GM19452 (cell line): ENCODE data around the gene STYXL1.

ENCODE experiments used
- ATAC-seq: cut with Tn5 transposase; IDR thresholded peaks from one replicate; pipeline ENCODE4 v1.9.1; 2021; ENCODE audit not compliant: unreplicated experiment

Gene STYXL1

DNA sequence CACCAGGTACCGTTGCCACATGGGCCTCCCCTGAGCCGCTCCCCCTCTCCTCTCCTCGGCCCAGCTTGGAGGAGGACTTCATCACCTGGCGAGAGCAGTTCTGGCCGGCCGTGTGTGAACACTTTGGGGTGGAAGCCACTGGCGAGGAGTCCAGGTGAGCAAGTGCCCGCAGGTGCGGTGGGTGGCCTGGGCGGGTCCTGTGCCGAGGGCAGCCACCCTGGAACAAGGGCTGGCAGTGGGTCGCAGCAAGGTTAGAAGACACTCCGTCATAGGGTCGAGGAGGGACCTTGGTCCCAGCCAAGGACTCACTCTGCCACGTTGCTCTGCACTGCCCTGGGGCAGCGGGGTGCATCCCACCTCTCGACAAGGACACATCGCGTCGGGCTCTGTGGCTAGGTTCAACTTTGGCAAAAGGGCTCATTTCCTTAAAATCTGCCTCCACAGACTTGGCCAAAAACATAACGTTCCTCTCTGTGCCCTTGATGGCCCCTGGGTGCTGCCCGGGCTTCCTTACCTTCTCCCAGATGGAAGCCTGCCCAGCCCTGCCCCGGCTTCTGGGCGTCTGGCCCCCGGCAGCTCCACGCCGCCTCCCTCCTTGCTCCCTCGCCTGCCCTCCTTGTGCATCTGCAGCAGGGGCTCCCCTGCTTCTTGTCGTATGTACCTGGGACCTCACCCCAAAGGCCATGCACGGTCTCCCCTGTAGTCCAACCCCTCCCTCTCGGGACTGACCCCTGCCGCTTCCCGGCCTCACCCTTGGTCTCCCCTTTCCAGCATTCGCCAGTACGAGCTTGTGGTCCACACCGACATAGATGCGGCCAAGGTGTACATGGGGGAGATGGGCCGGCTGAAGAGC is 66.1 kb downstream of the STYXL1 start:
- no peak for ATAC-seq

DNA sequence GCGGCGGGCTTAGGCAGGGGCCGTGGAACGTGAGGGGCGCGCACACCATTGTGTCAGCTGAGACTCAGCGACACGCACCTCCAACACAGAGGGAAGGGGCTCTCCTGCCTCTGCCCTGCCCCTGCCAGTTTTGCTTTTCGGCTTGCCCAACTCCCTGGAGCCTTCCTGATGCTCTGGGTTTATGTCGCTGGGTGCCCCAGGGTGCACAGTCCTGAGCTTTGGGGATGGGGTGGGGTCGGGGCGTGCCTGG is 66.7 kb downstream of the STYXL1 start:
- ATAC-seq, result no peak

DNA sequence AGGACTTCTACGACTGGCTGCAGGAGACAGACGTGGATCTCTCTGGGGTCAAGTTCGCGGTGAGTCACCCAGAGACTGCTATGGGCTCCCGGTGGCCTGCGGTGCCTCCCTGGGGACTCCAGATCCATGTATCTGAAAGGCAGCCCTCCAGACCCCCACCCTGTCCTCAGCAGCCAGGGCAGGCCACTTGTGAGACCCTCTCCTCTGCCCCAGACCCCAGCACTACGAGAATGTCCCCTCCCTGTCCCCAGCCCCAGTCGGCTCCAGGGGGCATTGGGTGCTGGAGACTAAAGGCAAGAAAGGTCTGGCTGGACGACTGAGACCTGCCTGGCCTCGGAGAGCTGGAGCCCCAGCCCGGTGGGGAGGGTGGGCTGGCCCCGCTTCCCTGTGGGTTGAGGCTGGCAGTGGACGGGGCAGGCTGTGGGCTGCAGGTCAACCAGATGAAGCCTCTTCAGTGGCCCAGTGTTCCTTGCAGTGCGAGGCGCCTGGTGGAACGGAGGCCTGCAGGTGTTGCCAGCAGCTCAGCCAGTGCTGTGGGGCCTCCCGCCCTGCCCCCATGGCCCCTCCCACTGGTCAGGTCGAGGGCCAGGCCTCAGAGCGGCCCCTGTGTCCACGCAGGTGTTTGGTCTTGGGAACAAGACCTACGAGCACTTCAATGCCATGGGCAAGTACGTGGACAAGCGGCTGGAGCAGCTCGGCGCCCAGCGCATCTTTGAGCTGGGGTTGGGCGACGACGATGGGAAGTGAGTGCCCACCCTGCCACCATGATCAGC is 67.2 kb downstream of the STYXL1 start:
- ATAC-seq, result no peak

DNA sequence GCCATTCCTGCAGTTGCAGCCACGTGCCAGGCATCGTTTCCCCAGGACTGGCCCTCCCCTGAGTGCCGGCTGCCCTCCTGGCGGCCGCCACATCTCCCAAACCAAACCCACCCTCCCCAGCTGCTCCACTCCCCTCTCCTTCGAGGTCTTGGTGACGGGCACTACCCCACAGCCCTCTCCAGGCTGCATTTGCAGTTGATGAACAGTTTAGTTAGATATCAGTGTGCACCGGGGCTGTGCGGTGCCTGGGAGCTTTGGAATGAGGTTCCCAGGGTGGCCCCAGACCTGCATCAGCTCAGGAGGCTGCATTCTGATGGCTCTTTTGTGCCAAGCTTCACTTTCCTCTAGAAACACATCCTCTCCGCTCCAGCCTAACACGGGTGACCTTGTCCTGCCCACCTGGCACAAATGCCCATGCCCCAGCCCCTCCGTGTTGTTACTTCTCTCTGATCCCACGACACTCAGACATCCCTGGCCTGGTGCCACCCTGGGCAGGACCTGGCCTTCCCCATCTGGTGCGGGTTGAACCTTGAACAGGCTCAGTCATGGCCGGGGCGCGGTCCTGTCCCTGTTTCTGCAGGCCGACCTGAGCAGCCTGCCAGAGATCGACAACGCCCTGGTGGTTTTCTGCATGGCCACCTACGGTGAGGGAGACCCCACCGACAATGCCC is 67.9 kb downstream of the STYXL1 start:
- no peak for ATAC-seq

DNA sequence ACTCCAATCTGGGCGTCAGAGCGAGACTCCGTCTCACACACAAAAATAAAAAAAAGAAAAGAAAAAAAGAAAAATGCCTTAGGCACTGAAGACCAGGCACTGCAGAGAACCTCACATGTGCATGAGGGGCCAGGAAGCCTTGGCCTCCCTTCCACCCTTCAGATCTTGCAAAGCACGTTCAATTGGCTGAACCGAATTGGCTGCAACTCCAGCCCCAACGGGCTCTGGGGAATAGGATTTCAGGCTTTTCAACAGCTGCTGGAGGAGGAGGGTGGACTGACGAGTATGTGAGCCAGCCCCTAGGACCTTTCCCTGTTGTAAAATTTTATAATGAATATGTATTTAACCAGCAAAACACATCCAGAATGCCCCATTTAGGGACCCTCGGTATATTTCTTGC is 70.1 kb downstream of the STYXL1 start:
- ATAC-seq, result no peak

DNA sequence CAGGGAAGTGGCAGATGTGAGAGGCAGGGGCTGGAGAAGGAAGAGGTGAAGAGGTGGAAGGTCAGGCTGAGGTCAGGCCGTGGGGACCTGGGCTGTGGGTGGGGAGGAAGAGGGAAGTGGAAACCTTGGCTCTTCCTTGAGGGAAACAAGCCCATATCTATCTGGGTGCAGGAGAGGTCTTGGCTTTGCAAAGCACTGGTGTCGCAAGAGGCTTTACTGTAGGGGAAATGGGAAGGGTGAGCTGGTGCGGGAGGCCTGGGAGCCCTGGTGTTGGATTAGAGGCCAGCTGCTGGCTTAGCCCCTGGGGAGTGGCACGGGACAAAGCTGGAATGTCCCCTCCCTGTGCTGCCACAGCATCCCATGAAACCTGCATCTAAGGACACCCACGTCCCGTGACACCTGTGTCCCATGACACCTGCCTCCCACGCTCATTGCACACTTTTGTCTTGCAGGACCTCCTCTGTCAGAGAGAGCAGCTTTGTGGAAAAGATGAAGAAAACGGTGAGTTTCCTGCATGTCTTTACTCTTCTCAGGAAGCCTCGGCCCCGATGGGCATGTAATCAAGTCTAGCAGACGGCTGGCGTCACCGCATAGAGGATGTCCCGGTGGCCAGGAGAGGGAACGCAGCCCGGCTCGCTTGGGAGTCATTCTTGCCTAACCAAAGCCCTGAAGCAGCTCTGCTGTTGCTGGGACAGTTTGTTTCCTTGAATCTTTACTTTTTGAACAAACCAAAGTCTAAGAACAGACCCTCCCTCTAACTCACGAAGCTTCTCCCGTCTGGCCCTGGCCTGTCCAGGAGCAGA is 75.6 kb downstream of the STYXL1 start:
- ATAC-seq, result no peak

DNA sequence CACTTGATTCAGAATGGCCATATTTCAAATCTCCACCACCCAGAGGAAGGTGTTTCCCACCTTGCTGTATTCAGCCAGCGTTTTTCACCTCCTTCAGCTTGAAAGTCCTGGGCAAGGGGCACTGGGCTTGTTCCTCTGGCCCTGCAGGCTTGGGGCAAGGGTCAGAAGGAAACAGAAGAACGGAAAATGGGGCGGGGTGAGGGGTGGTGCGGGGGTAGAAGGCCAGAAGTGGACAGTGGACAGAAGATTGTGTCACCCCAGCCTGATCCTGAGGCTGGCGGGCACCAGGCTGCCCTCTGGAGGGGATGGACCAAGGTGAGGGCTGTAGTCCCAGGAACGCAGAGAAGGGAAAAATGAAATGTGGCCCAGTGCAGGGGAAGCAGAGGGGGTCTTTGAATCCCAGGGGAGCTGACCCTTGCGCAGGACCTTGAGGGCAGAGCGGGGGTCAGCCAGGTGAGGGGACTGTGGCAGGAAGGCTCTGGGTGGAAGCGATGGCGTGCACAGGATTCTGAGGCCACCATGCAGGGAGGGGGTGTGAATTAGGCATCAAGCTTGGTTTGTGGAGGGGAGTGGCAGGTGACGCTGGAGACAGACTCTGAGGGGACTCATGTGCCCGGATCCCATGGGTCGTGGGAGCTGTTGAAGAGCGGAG is 76.4 kb downstream of the STYXL1 start:
- no peak for ATAC-seq

DNA sequence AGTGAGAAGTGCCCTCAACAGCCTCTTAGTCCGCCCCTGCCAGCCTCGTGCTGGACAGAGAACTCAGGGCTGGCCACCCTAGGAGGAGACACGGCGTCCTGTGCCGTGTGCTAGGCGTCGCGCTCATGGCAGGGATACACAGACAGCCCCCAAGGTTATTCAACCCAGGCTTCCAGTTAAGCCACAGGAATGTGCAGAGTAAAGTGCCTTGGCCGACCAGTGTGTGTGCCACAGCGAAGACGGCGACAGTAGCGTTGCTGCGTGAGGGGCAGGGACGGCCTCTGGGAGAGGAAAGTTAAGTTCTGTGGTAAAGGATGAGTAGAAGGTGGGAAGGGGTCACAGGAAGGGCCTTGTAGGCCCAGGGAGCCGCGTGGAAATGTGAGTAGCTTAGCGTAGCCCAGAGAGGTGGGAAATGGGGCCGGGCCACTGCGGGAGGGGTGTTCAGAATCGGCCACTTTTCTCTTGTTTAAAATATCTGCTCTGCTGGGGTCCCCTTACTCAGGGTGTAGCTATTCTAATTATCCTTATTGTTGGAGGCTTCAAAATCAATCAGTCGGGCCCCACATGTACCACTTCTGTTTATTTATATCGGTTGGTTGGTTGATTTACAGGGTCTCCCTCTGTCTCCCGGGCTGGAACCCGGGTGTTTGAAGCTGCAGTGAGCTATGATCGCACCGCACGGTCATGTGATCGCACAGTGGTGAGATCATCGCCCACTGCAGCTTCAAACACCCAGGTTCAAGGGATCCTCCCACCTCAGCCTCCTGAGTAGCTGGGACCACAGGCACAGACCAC is 77.9 kb downstream of the STYXL1 start:
- no peak for ATAC-seq

DNA sequence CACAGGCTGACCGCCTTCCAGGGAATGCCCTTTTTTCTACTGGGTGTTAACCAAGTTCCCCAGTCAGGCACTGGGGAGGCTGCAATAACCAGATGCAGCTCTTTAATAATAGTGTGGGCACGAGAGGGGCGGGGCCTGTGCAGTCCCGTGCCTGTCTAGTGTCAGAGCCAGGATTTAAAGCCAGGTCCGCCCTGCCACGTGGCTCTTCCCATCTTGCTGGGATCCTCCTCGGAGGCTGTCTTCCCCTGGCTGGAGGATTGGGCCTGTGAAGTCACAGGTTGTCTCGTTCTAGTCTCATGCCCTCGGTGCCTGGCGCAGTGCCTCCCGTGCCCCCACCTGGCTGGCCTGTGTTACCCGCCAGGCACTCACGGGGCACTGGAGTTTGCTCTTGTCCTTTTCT is 78.6 kb downstream of the STYXL1 start:
- ATAC-seq, result no peak

DNA sequence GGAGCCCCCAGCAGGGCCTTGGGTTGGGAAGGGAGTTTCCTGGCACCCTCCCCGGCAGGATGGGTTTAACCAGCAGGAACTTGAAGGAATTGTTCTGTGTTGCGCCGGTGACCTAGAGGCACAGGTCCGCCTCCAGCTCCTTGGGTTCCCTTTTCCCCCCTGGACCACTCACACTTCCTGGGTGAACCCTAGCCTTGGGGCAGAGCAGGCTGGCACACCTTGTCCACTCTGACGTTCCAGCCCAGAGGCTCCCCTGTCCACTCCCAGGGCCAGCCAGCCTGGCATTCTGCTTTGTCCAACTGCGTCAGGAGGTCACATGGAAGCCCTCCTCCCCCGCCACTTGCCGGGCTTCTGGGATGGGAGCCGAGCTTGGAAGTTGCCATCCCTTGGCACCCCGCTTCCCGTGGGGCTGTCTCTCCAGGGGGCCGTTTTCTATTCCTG is 79.2 kb downstream of the STYXL1 start:
- no peak for ATAC-seq

DNA sequence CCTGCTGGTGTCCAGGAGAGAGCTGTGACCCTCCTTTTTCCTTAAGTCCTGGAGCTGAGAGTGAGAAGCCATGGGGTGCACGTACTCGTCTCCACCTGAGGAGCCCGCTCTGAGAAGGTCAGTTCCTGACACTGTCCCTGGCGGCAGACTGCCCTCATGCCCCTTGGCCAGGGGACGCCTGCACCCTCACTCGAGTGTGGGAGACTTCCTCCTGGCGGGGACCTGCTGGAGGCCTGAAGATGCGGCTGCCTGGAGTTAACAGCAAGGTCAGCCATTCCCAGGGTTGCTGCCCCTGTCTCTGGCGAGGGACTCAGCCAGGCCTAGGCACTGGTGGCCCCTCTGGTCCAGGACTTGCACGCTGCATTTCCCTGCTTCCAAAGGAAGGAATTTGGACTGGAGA is 79.8 kb downstream of the STYXL1 start:
- ATAC-seq, result no peak

DNA sequence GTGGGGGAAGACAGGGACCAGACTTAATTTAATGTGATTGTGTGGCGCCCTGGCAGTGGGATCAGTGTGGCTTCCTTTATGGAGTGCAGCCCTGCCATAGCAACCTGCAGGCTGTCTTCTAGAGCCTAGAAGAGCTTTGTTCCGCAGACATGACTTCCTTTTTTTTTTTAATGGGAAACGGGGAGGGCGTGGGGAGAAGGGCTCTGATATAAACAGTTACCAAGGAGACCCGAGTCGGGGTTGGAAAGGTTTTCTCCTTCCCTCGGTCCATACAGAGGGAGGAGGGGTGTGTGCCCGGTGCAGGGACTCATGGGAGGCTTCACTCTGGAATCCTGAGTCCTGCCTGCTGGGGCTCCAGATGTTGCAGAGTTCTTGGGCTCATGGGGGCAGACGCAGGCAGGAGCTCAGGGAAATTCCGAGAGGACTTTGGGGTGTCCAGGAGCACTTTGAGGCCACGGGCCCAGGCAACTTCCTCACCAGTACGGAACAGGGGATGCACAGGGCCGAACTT is 80.3 kb downstream of the STYXL1 start:
- no peak for ATAC-seq

DNA sequence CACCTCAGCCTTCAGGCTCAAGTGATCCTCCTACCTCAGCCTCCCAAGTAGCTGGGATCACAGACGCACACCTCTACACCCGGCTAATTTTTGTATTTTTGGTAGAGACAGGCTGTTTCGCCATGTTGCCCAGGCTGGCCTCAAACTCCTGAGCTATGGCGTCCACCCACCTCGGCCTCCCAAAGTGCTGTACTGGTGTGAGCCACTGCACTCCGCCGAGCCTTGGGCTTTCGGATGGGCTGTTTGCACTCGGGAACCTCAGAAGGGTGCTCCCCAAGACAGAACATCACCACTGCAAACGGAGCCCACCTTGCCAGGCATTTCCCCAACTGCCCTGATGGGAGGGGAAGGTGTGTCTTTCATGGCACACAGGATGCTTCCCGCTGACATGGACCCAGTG is 80.7 kb downstream of the STYXL1 start:
- ATAC-seq, result no peak

DNA sequence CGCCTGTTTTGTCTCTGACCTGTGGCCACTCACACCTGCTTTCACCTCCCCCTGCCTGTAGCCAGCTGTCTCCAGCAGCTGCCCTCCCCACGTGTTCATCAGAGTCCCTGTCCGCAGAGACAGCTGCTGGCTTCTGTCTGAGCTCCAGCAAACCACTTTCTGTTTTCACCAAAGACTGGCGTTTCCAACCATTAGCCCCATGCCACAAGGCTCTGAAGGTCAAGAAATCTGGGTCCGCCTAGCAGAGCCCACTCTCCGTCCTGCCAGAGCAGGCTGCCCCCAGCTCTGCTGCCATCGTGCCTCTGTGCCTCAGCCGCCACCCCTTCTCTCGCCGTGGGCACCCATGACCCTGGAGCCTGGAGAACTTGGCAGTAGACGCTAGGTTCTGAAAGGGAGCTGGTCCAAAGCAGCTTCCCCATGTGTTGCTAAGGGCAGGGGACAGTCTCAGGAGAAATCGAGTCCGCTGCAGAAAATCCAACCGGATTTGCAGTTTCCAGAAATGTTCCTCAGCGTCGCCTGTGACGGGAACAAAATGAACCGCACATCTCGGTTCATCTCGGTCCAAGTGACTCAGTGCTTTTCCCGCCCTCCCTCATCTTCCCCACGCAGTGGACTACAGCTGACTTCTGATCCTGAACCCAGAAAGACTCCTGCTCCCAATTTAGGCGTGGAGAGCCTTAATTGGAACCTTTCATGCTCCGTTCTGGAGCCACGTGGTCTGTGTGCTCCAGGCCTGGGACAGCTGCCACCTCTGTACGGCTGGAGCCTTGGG is 81.4 kb downstream of the STYXL1 start:
- ATAC-seq, result no peak

DNA sequence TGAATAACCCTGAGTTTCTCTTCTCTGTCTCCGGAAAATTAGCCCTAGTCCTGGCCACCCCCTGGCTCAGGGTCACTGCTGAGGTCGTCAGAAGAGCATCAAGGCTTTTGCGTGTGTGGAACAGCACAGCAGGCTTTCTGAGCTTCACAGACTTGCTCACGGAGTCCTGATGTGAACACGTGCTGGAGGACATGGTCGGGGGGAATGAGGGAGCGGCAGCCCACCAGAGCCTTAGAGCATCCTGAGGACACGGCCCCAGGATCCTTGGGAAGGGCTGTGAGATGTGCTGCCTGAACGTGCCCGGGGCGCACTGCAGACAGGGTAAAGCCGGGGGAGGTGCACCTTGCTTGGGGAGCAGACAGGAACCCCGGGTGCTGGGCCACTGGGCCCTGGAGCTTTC is 82.2 kb downstream of the STYXL1 start:
- ATAC-seq, result no peak

DNA sequence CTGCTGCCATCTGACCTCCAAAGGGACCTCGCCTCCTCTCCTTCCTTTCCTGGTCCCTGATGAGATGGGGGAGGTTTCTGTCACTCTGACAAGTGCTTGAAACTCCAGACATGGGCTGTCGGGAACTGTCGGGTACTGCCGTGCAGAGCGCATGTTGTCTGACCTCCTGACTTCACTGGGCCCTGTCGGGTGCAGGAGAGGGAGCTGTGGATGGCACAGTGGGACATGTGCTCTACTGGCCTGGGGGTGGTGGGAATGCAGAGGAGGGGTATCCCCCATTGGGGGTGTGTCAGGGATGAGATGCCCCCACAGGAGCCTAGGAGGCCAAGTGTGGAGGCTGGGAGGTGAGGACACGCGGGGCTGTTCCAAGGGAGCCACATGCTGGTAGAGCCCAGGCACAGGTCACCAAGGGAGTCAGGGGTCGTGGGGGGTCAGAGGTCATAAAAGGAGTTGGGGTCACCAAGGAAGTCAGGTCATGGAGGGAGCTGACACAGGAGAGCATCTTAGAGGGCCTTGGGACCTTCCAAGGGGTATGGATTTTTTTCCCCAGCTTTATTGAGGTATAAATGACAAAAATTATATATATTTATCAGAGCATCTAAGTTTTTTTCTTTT is 84.3 kb downstream of the STYXL1 start:
- no peak for ATAC-seq

DNA sequence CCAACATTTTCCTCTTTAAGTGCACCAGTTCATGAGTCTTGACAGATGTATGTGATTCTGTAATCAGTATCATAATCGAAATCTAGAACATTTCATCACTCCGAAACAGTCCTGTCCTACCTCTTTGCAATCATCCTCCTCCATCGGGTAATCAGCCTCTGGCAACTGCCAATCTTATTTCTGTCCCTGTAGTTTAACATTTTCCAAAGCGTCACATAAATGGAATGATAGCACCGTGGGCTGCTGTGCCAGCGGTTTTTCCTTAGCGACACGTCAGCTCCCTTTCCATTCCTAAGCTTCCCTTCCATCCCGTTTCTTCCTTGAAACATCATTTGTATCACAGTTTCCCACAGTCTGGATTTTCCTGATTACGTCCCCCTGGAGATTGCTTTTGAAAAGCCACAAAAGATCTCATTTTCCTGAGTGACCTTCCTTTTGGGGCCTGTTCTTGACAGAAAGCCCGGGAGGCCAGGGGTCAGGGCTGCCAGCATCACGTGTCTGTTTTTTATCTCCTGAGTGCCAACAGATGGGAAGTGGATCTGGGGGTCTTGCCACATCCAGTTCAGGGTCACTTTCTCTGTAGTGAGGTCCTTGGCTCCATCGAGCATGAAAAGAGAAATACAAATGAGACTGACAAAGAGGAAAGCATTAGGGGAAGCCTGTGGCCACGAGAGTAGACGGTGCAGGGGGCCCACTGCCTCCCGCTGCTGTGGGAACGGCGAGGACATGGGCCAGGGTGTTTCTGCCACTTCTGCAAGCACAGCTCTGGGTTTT is 85.0 kb downstream of the STYXL1 start:
- ATAC-seq, result no peak

DNA sequence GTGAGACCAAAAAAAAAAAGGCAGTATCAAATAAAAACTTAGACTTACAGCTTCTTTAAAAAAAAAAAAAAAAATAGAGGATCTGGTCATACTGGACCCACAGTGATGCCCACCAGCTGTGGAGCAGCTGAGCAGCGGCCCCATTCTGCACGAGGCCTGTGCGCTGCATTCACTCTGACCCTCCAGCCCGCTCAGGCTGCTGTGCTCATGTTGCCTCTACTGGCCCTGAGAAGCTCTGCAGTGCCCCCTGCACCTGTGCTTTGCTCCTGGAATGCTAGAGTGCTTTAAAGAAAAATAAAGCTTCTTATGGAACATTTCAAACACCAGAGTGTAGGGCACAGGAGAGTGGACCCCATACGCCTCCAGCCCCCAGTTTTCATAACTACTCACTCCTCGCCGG is 86.6 kb downstream of the STYXL1 start:
- no peak for ATAC-seq
